ENCODE measurements around the gene GBX2.

Gene GBX2

DNA sequence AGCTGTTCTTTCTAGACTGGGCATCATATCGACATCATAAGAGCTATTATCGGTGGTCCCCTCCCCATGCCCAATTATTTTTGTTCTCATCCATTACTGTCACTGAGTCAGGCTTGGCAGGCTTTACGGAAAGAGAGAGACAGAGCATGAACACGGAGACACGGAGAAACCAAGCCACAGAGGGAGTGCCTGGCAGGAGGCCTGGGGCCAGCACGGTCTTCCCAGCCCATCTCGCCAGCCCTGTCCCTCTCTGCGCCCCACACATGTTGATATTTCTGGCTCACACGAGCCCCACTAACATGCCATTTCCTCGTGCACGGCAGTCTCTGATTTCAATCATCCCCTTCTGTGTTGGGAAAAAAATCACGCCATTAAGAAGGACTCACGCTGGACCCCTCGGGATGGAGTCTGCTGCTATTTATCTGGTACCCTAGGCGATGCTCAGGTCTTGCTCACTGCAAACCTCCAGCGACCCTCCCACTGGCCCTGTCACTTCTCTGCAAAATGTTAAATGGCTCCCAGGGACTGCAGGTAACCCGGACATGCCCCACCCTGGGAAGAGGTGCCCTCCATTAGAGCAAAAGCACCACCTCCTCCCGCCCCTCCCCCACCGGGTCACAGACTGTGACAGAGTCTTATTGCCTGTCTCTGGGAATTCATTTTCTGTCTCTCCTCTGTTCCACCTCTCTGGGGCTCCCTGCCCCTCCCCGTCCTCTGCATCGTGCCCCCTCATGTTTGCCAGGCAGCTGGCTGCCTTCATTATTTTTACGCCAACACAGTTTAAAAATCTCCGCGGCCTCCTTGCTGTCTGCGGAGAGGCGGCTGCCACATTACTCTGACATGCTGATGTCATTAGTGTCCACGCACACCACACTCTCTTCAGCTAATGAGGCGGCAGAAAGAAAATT lies 40.1 kb upstream of the GBX2 start:
- DNase-seq (ENCODE audit: low read depth in 1 of 2, low spot score in 1 of 2), result no peak

DNA sequence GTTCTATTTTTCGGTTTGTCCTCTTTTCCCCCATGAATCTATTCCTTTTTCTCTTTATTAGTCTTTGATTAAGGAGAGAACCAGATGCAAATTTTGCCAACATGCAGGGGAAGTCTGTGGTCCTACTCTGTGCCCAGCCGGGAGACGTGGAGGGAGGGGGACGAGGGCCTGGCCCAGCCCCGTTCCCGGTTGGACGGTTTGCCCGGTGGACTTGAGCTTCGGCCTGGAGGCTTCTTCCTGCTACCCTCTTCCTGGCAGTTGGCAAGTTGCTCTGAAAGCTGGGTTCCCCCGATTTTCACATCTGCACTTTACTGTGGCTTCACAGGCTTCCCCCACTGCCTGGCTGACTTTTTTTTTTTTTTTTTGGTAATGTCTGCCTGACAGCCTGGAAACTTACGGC lies 39.3 kb upstream of the GBX2 start:
- no peaks in the 10 kb centered on the region for H3K27me3 ChIP-seq (ENCODE audit: insufficient read depth, poor library complexity, severe bottlenecking)

More for the DNA sequence above, 40.1 kb upstream of the GBX2 start:
- Histone ChIP-seq H3K27me3 (ENCODE audit: insufficient read depth, poor library complexity, severe bottlenecking) (no peaks in the 10 kb centered on the region), H3K27ac (replicated peaks) (no peak overlapping the region), H3K4me3 (replicated peaks; ENCODE audit: insufficient read depth, low read length) (no peak overlapping the region)
- no peak for TF ChIP-seq POLR2AphosphoS5 (IDR thresholded peaks at IDR 0.05; ENCODE audit: low read depth)
- TF ChIP-seq, protein P1, sequence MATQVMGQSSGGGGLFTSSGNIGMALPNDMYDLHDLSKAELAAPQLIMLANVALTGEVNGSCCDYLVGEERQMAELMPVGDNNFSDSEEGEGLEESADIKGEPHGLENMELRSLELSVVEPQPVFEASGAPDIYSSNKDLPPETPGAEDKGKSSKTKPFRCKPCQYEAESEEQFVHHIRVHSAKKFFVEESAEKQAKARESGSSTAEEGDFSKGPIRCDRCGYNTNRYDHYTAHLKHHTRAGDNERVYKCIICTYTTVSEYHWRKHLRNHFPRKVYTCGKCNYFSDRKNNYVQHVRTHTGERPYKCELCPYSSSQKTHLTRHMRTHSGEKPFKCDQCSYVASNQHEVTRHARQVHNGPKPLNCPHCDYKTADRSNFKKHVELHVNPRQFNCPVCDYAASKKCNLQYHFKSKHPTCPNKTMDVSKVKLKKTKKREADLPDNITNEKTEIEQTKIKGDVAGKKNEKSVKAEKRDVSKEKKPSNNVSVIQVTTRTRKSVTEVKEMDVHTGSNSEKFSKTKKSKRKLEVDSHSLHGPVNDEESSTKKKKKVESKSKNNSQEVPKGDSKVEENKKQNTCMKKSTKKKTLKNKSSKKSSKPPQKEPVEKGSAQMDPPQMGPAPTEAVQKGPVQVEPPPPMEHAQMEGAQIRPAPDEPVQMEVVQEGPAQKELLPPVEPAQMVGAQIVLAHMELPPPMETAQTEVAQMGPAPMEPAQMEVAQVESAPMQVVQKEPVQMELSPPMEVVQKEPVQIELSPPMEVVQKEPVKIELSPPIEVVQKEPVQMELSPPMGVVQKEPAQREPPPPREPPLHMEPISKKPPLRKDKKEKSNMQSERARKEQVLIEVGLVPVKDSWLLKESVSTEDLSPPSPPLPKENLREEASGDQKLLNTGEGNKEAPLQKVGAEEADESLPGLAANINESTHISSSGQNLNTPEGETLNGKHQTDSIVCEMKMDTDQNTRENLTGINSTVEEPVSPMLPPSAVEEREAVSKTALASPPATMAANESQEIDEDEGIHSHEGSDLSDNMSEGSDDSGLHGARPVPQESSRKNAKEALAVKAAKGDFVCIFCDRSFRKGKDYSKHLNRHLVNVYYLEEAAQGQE (IDR thresholded peaks at IDR 0.05; ENCODE audit: insufficient replicate concordance, low read depth), result no peak
- TF ChIP-seq GABPA (IDR thresholded peaks at IDR 0.05; ENCODE audit: low read depth), result no peak
- TF ChIP-seq, protein P2, sequence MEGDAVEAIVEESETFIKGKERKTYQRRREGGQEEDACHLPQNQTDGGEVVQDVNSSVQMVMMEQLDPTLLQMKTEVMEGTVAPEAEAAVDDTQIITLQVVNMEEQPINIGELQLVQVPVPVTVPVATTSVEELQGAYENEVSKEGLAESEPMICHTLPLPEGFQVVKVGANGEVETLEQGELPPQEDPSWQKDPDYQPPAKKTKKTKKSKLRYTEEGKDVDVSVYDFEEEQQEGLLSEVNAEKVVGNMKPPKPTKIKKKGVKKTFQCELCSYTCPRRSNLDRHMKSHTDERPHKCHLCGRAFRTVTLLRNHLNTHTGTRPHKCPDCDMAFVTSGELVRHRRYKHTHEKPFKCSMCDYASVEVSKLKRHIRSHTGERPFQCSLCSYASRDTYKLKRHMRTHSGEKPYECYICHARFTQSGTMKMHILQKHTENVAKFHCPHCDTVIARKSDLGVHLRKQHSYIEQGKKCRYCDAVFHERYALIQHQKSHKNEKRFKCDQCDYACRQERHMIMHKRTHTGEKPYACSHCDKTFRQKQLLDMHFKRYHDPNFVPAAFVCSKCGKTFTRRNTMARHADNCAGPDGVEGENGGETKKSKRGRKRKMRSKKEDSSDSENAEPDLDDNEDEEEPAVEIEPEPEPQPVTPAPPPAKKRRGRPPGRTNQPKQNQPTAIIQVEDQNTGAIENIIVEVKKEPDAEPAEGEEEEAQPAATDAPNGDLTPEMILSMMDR (IDR thresholded peaks at IDR 0.05; ENCODE audit: insufficient read depth, low read length), result no peak
- no peak for TF ChIP-seq SPI1 (IDR thresholded peaks at IDR 0.05; ENCODE audit: borderline replicate concordance, low read depth)

DNA sequence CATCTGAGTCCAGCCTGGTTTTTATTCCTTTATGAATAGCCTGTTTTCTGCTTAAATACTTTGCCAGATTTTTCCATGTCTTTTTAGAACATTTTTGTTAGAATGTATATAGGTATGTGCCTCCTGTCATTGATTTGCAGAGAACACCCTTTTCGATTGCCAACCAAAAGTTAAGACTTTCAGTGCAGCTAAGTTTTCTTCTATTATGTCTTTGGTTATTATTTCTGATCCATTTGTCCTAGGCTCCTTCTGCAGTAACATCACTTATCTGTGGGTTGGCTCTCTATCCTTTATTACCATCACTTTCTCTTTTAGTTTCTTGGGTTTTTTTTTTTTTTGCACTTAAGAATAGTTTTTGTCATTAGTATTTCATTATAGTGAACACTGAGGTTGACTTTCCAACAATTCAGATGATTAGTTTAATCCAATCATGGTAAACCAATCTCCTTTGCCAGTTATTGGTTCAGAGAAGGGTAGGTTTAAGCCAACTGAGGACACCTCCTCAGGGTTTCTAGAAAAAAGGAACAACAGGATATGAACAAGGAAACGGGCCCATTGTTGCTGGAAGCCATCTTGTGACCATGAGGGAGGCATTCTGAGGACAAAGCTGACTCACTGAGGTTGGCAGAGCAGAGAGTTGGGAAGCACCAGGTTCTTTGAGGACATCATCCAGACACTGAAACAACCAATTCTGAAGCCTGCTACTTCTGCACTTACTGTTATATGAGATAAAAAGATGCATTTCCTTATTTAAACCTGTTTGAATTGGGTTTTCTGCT lies 37.9 kb upstream of the GBX2 start:
- no peak for DNase-seq (ENCODE audit: low read depth in 1 of 2, low spot score in 1 of 2)
- Histone ChIP-seq H3K27me3 (ENCODE audit: insufficient read depth, poor library complexity, severe bottlenecking) (no peaks in the 10 kb centered on the region), H3K4me3 (replicated peaks; ENCODE audit: insufficient read depth, low read length) (no peak overlapping the region), H3K27ac (replicated peaks) (no peak overlapping the region)
- TF ChIP-seq POLR2AphosphoS5 (IDR thresholded peaks at IDR 0.05; ENCODE audit: low read depth) (no peak), SPI1 (IDR thresholded peaks at IDR 0.05; ENCODE audit: borderline replicate concordance, low read depth) (no peak), GABPA (IDR thresholded peaks at IDR 0.05; ENCODE audit: low read depth) (no peak)
- TF ChIP-seq, protein P2 (IDR thresholded peaks at IDR 0.05; ENCODE audit: insufficient read depth, low read length), result no peak
- TF ChIP-seq, protein P1 (IDR thresholded peaks at IDR 0.05; ENCODE audit: insufficient replicate concordance, low read depth), result no peak

More for the DNA sequence above, 39.3 kb upstream of the GBX2 start:
- Histone ChIP-seq H3K27ac (replicated peaks) (no peak overlapping the region), H3K4me3 (replicated peaks; ENCODE audit: insufficient read depth, low read length) (no peak overlapping the region)
- TF ChIP-seq SPI1 (IDR thresholded peaks at IDR 0.05; ENCODE audit: borderline replicate concordance, low read depth), result no peak
- TF ChIP-seq POLR2AphosphoS5 (IDR thresholded peaks at IDR 0.05; ENCODE audit: low read depth), result no peak
- no peak for TF ChIP-seq GABPA (IDR thresholded peaks at IDR 0.05; ENCODE audit: low read depth)
- TF ChIP-seq, protein P1 (IDR thresholded peaks at IDR 0.05; ENCODE audit: insufficient replicate concordance, low read depth), result no peak
- DNase-seq (ENCODE audit: low read depth in 1 of 2, low spot score in 1 of 2), result no peak
